Coronary artery (tissue), 2 donors: ENCODE measurements around the gene ARCN1.
"Not testable (repeated sequence)": the region's sequence is repeated elsewhere in the genome, so short reads cannot be mapped to it uniquely, and the experiment has no call there.

Experiments used
- DNase-seq: peaks from one replicate; pipeline ENCODE4 v3.0.0-alpha.2; 2017; ENCODE audit warnings: low spot score
- H3K27ac ChIP-seq, 2 donors: fragments of 200-600 bp; sonication (generic); one replicate each; pipeline ENCODE4 v1.5.1; 2016 to 2019
- H3K4me3 ChIP-seq: fragments of 200-600 bp; sonication (generic); 2 replicates; pipeline ENCODE4 v1.5.1; 2016; ENCODE audit warnings: mild to moderate bottlenecking, moderate library complexity
- CTCF ChIP-seq: fragments of 200-600 bp; sonication (generic); IDR thresholded peaks from one replicate; pipeline ENCODE4 v1.5.1; 2019; ENCODE audit warnings: antibody characterized with exemption

ARCN1 gene

GRCh38 chr11:118610225-118610772, 38.1 kb downstream of the ARCN1 start:
- H3K4me3 ChIP-seq: peak overlapping the region; percentile 90
- no peak for DNase-seq
- peak overlapping the region; percentile 98 for H3K27ac ChIP-seq
- TF ChIP-seq CTCF: no peak

GRCh38 chr11:118610773-118611432, 38.7 kb downstream of the ARCN1 start:
- TF ChIP-seq CTCF: peak; percentile 73
- DNase-seq: no peak
- Histone ChIP-seq H3K4me3 (peak overlapping the region; percentile 90), H3K27ac (peak overlapping the region; percentile 98)

- peak overlapping the region; percentile 90 for H3K4me3 ChIP-seq
- DNase-seq: not testable (repeated sequence)
- H3K27ac ChIP-seq: peak overlapping the region; percentile 98
These were observed 39.2 kb downstream of the ARCN1 start for GRCh38 chr11:118611433-118611795.

GRCh38 chr11:118612378-118612777, 40.2 kb downstream of the ARCN1 start:
- no peak for TF ChIP-seq CTCF
- Histone ChIP-seq H3K27ac (peak overlapping the region; percentile 66 to 85), H3K4me3 (peak overlapping the region; percentile 42)
- no peak for DNase-seq

- no peak for TF ChIP-seq CTCF
- DNase-seq: no peak
- Histone ChIP-seq H3K4me3 (no peak overlapping the region), H3K27ac (peak overlapping the region in 1 of 2 donors; percentile 56)
These were observed 42.3 kb downstream of the ARCN1 start for GRCh38 chr11:118614511-118614910.

- peak; percentile 31 for DNase-seq
These were observed 43.2 kb downstream of the ARCN1 start for GRCh38 chr11:118615282-118615975.

GRCh38 chr11:118615976-118616371, 43.8 kb downstream of the ARCN1 start:
- Histone ChIP-seq H3K27ac (peak overlapping the region; percentile 18 to 56), H3K4me3 (no peak overlapping the region)
- TF ChIP-seq CTCF: no peak
- peak; percentile 68 for DNase-seq

More at GRCh38 chr11:118615282-118615975, 43.2 kb downstream of the ARCN1 start:
- Histone ChIP-seq H3K4me3 (no peak overlapping the region), H3K27ac (peak overlapping the region in 1 of 2 donors; percentile 56)
- no peak for TF ChIP-seq CTCF
